K562 (cell line): Measurements from ENCODE around the gene HK1. TPM values are rescaled to one million over a fixed set of nuclear protein-coding genes. Genes with fewer than 3 reads are reported as not detected.

Source experiments
- CAMTA2 ChIP-seq: fragments of 250-450 bp; sonication (Bioruptor Pico); conservative IDR thresholded peaks from 2 replicates; pipeline ENCODE4 v1.5.1; 2022
- CC2D1A ChIP-seq: fragments of 450-650 bp; IDR thresholded peaks from 2 replicates; pipeline ENCODE4 v1.6.1; 2017; ENCODE audit warnings: mild to moderate bottlenecking
- CEBPB ChIP-seq: fragments of 450-650 bp; IDR thresholded peaks from 2 replicates; pipeline ENCODE4 v1.6.1; 2016; ENCODE audit warnings: missing genetic modification characterization, missing compliant biosample characterization
- CREB3L1 ChIP-seq: fragments of 450-650 bp; IDR thresholded peaks from 2 replicates; pipeline ENCODE4 v1.6.1; 2014; ENCODE audit warnings: low read depth, mild to moderate bottlenecking, moderate library complexity, borderline replicate concordance
- CUX1 ChIP-seq: fragments of 200-800 bp; sonication (Bioruptor generic); IDR thresholded peaks from 2 replicates; pipeline ENCODE4 v1.6.1; 2016; ENCODE audit warnings: missing genetic modification characterization, missing compliant biosample characterization
- FOSL1 ChIP-seq: fragments of 200-800 bp; sonication (Bioruptor generic); conservative IDR thresholded peaks from 2 replicates; pipeline ENCODE4 v1.6.1; 2016; ENCODE audit warnings: missing genetic modification characterization, missing compliant biosample characterization
- KHSRP ChIP-seq: fragments of 450-650 bp; IDR thresholded peaks from 2 replicates; pipeline ENCODE4 v1.6.1; 2017
- MAFG ChIP-seq: fragments of 450-650 bp; conservative IDR thresholded peaks from 2 replicates; pipeline ENCODE4 v1.6.1; 2016; ENCODE audit warnings: missing genetic modification characterization, missing compliant biosample characterization
- MAFK ChIP-seq: IDR thresholded peaks from 2 replicates; pipeline ENCODE4 v1.6.1; 2011; ENCODE audit warnings: low read length, improper control_type of control experiment
- MTA1 ChIP-seq: fragments of 450-650 bp; IDR thresholded peaks from 2 replicates; pipeline ENCODE4 v1.6.1; 2017; ENCODE audit warnings: borderline replicate concordance
- NCOA2 ChIP-seq, 2 experiments: fragments of 450-650 bp; IDR thresholded peaks; 2 replicates each; pipeline ENCODE4 v1.6.1; 2018; ENCODE audit warnings: mild to moderate bottlenecking in 2 of 2, moderate library complexity in 1 of 2; ENCODE audit not compliant: partially characterized antibody in 2 of 2
- NR4A1 ChIP-seq, 2 experiments: fragments of 250-450 bp in 1 of 2; fragments of 450-650 bp in 1 of 2; sonication (Bioruptor Pico) in 1 of 2; IDR thresholded peaks; 2 replicates each; pipeline versions ENCODE4 v1.4.0 to v1.6.1; 2016 to 2020; ENCODE audit warnings: mild to moderate bottlenecking in 2 of 2, missing compliant biosample characterization in 1 of 2, missing genetic modification characterization in 1 of 2, moderate library complexity in 1 of 2
- SIN3B ChIP-seq: fragments of 450-650 bp; IDR thresholded peaks from 2 replicates; pipeline ENCODE4 v1.6.1; 2017; ENCODE audit warnings: low read depth, mild to moderate bottlenecking, moderate library complexity
- SPI1 ChIP-seq: IDR thresholded peaks from 2 replicates; pipeline ENCODE4 v1.6.1; 2011; ENCODE audit warnings: low read depth, low read length, control low read depth, borderline replicate concordance
- TCF15 ChIP-seq: fragments of 250-450 bp; sonication (Bioruptor Pico); IDR thresholded peaks from 2 replicates; pipeline ENCODE4 v1.8.0; 2022; ENCODE audit warnings: moderate library complexity, mild to moderate bottlenecking, inconsistent platforms
- TGIF2 ChIP-seq: sonication (generic); formaldehyde crosslinking; IDR thresholded peaks from 2 replicates; pipeline ENCODE4 v1.8.1; 2022; ENCODE audit warnings: mild to moderate bottlenecking, missing genetic modification reagents, moderate library complexity
- ZBTB34 ChIP-seq: fragments of 250-450 bp; sonication (Bioruptor Pico); IDR thresholded peaks from 2 replicates; pipeline ENCODE4 v1.8.0; 2021; ENCODE audit warnings: mild to moderate bottlenecking, moderate library complexity
- ZFP1 ChIP-seq: fragments of 450-650 bp; formaldehyde crosslinking; IDR thresholded peaks from 2 replicates; pipeline ENCODE4 v1.4.0; 2020; ENCODE audit warnings: mild to moderate bottlenecking, mixed read lengths
- ZNF263 ChIP-seq: sonication (generic); formaldehyde crosslinking; IDR thresholded peaks from 2 replicates; pipeline ENCODE4 v1.8.0; 2022; ENCODE audit warnings: mild to moderate bottlenecking, missing genetic modification reagents, borderline replicate concordance
- ZNF584 ChIP-seq: fragments of 200-800 bp; sonication (Bioruptor generic); IDR thresholded peaks from 2 replicates; pipeline ENCODE4 v1.6.1; 2016; ENCODE audit warnings: low read depth, mild to moderate bottlenecking, missing genetic modification characterization, missing compliant biosample characterization
- polyA plus RNA-seq, 8 experiments: library from polyadenylated mRNA; depleted of rRNA in 4 of 8; stranded (reverse) in 5 of 8; unstranded in 3 of 8; fragments of >200 nt; fragmentation: Nextera tagmentation in 2 of 8; fragmentation: Illumina TruSeq in 1 of 8; extraction: Ambion mirVana in 2 of 8; extraction: Trizol in 1 of 8; gene quantifications; 2 replicates each; pipeline versions ENCODE4 v1.2.1 to v1.2.3, GENCODE V29; 2011 to 2014; ENCODE audit warnings: inconsistent platforms in 1 of 8, missing spikeins in 1 of 8
- total RNA-seq, 7 experiments: library from RNA; depleted of rRNA in 6 of 7; stranded (reverse); fragments of >200 nt in 6 of 7; fragmentation: Illumina TruSeq in 2 of 7; extraction: Trizol in 2 of 7; gene quantifications; 2 replicates each; pipeline versions ENCODE4 v1.2.1 to v1.2.3, GENCODE V29; 2011 to 2021; ENCODE audit warnings: low replicate concordance in 1 of 7

The HK1 gene
- total and polyA plus RNA-seq, 9 of the 15 experiments (the other 6 are each of a cell fraction or from before 2014, with no cell fraction given) = 29.2 to 444 (median 193) TPM

- no peak for TF ChIP-seq CUX1 (CRISPR knock-in tag)
- TF ChIP-seq SIN3B = no peak
- no peak for TF ChIP-seq ZBTB34
- no peak for TF ChIP-seq CEBPB
- TF ChIP-seq ZNF584 (CRISPR knock-in tag) = no peak
- TF ChIP-seq NR4A1 (CRISPR knock-in tag; IDR thresholded peaks at IDR 0.05) = no peak
- peak; percentile 53; the same call in 1 of the 2 replicates for TF ChIP-seq NR4A1 (tag; IDR thresholded peaks at IDR 0.05)
- TF ChIP-seq KHSRP = no peak
- TF ChIP-seq CREB3L1 = no peak; the same call in 1 of the 2 replicates
- 0 out of 2 replicates have a peak, but pooled peaks have one; percentile 7 for TF ChIP-seq SPI1
- TF ChIP-seq MTA1 = no peak
- TF ChIP-seq TGIF2 = peak; percentile 95; the same call in 1 of the 2 replicates
- TF ChIP-seq TCF15 (CRISPR knock-in tag) = no peak
- TF ChIP-seq NCOA2 (IDR thresholded peaks at IDR 0.05; ENCODE audit: partially characterized antibody in 2 of 2) = no peak
- TF ChIP-seq CC2D1A = no peak
- no peak for TF ChIP-seq FOSL1 (tag)
- TF ChIP-seq CAMTA2 (CRISPR knock-in tag) = no peak
- no peak; the same call in 1 of the 2 replicates for TF ChIP-seq ZNF263 (CRISPR knock-in tag)
- TF ChIP-seq ZFP1 (CRISPR knock-in tag) = no peak
- TF ChIP-seq MAFK = no peak
- no peak for TF ChIP-seq MAFG (tag)
Observed at GRCh38 chr10:69318106-69318866, 40.0 kb downstream of the HK1 start (continued).
